CD4-positive, alpha-beta T cell (primary cell): ENCODE data around the gene CSRP1. TPM values are rescaled to one million over a fixed set of nuclear protein-coding genes. Genes with fewer than 3 reads are reported as not detected.
"Not testable (repeated sequence)": the region's sequence is repeated elsewhere in the genome, so short reads cannot be mapped to it uniquely, and the experiment has no call there.

Experiments used
- ATAC-seq: fragments of 200-7000 bp; cut with Tn5 transposase; one replicate; pipeline ENCODE4 v1.10.0; 2022; ENCODE audit warnings: mild to moderate bottlenecking; ENCODE audit not compliant: poor library complexity
- CTCF ChIA-PET: fragments of 350-600 bp; sonication (Branson Sonifier 250); formaldehyde crosslinking; loops from one replicate; lab custom pipeline; 2021; ENCODE audit warnings: antibody characterized with exemption, inconsistent platforms; lab: Charles Lee
- POLR2A ChIA-PET: fragments of 350-600 bp; sonication (Branson Sonifier 250); formaldehyde crosslinking; loops from one replicate; lab custom pipeline; 2021; ENCODE audit warnings: antibody characterized with exemption, inconsistent platforms; lab: Charles Lee
- DNase-seq, 14 experiments: peaks; one replicate each; pipeline ENCODE4 v3.0.0-alpha.2; 2013 to 2020; ENCODE audit warnings: mixed read lengths in 2 of 14
- H3K27ac ChIP-seq, 2 donors: one replicate each; pipeline versions ENCODE4 v1.5.1 to v1.7.0; 2013; ENCODE audit warnings: low read length in 2 of 2, low read depth in 1 of 2, mild to moderate bottlenecking in 1 of 2
- H3K27me3 ChIP-seq, 2 experiments: 1 replicate in 1 of 2; 2 replicates in 1 of 2; pipeline versions ENCODE4 v1.6.1 to v1.7.0; 2013; ENCODE audit warnings: low read length in 2 of 2, control low read depth in 1 of 2, mild to moderate bottlenecking in 1 of 2, moderate library complexity in 1 of 2; ENCODE audit not compliant: insufficient read depth in 2 of 2, control insufficient read depth in 1 of 2
- H3K36me3 ChIP-seq: one replicate; pipeline ENCODE4 v1.6.1; 2013; ENCODE audit warnings: low read length, control low read depth; ENCODE audit not compliant: insufficient read depth
- H3K4me1 ChIP-seq: one replicate; pipeline ENCODE4 v1.6.1; 2013; ENCODE audit warnings: low read length, control low read depth; ENCODE audit not compliant: insufficient read depth
- H3K4me3 ChIP-seq: one replicate; pipeline ENCODE4 v1.5.1; 2013; ENCODE audit warnings: mild to moderate bottlenecking, low read length, moderate library complexity
- H3K9me3 ChIP-seq, 2 experiments: 1 replicate in 1 of 2; 2 replicates in 1 of 2; pipeline versions ENCODE4 v1.6.1 to v1.7.0; 2013; ENCODE audit warnings: low read length in 2 of 2, mild to moderate bottlenecking in 2 of 2, control low read depth in 1 of 2, moderate library complexity in 1 of 2; ENCODE audit not compliant: control insufficient read depth in 1 of 2, insufficient read depth in 1 of 2
- H3K27ac Mint-ChIP-seq: one replicate; pipeline ENCODE4 v1.8.0; 2020; ENCODE audit warnings: mixed read lengths
- H3K27me3 Mint-ChIP-seq: one replicate; pipeline ENCODE4 v1.8.0; 2021; ENCODE audit warnings: mixed read lengths
- H3K36me3 Mint-ChIP-seq: one replicate; pipeline ENCODE4 v1.8.0; 2021; ENCODE audit warnings: low read depth, mixed read lengths
- H3K4me1 Mint-ChIP-seq: one replicate; pipeline ENCODE4 v1.8.0; 2021; ENCODE audit warnings: low read depth, mixed read lengths
- H3K4me3 Mint-ChIP-seq: one replicate; pipeline ENCODE4 v1.8.0; 2020; ENCODE audit warnings: mild to moderate bottlenecking, mixed read lengths
- H3K9me3 Mint-ChIP-seq: one replicate; pipeline ENCODE4 v1.8.0; 2020; ENCODE audit warnings: mixed read lengths
- intact Hi-C, 2 experiments: fragments of 100-400 bp; cut with DNase I in 1 of 2; cut with micrococcal nuclease in 1 of 2; formaldehyde crosslinking; loops; one replicate each; pipeline versions ENCODE4 v1.15.1 to v1.9.0; 2023 to 2025; cut with DNase I, micrococcal nuclease
- total RNA-seq, 174 experiments: library from RNA in 2 of 174; stranded (reverse) in 2 of 174; gene quantifications; one replicate each; pipeline ENCODE4 v1.2.3 and lab custom pipeline; 2021 to 2026
- TF ChIP-seq, protein P1 (sequence below): fragments of 200-600 bp; IDR thresholded peaks from one replicate; pipeline ENCODE4 v1.8.0; 2022; ENCODE audit warnings: antibody characterized with exemption, mild to moderate bottlenecking

The CSRP1 gene
- total RNA-seq, 2 experiments from 2014 or later = 34.8 to 39.9 TPM

DNA sequence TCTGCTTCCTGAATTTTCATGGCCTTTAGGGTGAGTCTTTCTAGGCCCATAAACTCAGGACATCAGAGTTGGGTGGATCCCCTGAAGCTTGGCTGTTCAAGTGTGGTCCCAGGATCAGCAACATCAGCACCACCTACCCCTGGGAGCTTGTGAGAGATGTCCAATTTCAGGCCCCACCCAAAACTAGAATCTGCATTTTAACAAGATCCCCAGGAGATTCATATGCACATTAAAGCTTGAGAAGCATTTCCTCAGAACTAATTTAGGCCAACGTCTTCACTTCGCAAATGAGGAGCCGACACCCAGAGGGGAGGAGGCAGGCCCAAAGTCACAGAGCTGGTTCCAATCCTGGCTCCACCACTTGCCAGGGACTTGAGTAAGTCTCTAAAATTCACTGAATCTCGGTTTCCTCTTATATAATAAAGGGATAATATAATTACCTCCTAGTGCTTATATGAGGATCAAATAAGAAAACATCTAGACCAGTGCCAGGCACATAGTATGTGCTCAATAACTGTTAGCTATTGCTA is 27.7 kb downstream of the CSRP1 start:
- ChIA-PET POLR2A (interaction anchor here (3.4 kb wide), 1 partner anchor 34 kb away, joined by 36 read pairs; no protein-coding TSS in a partner anchor), CTCF (interaction anchor here (6.8 kb wide), 1 partner anchor 34 kb away, joined by 187 read pairs; no protein-coding TSS in a partner anchor)
- TF ChIP-seq, protein P1, sequence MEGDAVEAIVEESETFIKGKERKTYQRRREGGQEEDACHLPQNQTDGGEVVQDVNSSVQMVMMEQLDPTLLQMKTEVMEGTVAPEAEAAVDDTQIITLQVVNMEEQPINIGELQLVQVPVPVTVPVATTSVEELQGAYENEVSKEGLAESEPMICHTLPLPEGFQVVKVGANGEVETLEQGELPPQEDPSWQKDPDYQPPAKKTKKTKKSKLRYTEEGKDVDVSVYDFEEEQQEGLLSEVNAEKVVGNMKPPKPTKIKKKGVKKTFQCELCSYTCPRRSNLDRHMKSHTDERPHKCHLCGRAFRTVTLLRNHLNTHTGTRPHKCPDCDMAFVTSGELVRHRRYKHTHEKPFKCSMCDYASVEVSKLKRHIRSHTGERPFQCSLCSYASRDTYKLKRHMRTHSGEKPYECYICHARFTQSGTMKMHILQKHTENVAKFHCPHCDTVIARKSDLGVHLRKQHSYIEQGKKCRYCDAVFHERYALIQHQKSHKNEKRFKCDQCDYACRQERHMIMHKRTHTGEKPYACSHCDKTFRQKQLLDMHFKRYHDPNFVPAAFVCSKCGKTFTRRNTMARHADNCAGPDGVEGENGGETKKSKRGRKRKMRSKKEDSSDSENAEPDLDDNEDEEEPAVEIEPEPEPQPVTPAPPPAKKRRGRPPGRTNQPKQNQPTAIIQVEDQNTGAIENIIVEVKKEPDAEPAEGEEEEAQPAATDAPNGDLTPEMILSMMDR = no peak
- H3K4me3 ChIP-seq = no peak overlapping the region
- no peak overlapping the region for H3K27ac ChIP-seq
- Mint-ChIP-seq H3K27me3 (peaks cover 62% of the 10 kb centered on the region), H3K27ac (no peak overlapping the region), H3K36me3 (peaks cover 8% of the 10 kb centered on the region), H3K4me1 (peaks cover 25% of the 10 kb centered on the region), H3K4me3 (no peak overlapping the region), H3K9me3 (no peaks in the 10 kb centered on the region)
- ATAC-seq (no peak), DNase-seq (no peak)
- peaks cover 0 to 8% of the 10 kb centered on the region in 2 experiments for H3K9me3 ChIP-seq
- H3K36me3 ChIP-seq = peaks cover 9% of the 10 kb centered on the region
- peaks cover 15 to 32% of the 10 kb centered on the region in 2 experiments for H3K27me3 ChIP-seq
- H3K4me1 ChIP-seq = peaks cover 26% of the 10 kb centered on the region
- intact Hi-C loops = no loop called here

DNA sequence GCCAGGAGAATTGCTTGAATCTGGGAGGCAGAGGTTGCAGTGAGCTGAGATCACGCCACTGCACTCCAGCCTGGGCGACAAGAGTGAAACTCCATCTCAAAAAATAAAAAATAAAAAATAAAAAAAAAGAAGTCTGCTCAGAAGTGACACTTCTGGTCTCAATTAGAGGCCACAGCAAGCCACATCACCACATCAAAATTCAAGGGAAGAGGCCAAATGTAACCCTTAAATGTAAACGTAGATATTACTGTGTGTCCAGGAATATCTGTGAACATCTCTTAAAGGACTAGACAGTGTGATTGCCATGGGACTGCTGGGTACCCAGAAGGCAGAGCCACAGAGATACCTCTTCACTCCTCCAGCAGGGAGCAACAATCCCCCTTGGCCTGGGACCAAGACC is 28.3 kb downstream of the CSRP1 start:
- H3K27ac Mint-ChIP-seq, H3K9me3 Mint-ChIP-seq: not testable (repeated sequence)
- peaks cover 68% of the 10 kb centered on the region for H3K27me3 Mint-ChIP-seq

DNA sequence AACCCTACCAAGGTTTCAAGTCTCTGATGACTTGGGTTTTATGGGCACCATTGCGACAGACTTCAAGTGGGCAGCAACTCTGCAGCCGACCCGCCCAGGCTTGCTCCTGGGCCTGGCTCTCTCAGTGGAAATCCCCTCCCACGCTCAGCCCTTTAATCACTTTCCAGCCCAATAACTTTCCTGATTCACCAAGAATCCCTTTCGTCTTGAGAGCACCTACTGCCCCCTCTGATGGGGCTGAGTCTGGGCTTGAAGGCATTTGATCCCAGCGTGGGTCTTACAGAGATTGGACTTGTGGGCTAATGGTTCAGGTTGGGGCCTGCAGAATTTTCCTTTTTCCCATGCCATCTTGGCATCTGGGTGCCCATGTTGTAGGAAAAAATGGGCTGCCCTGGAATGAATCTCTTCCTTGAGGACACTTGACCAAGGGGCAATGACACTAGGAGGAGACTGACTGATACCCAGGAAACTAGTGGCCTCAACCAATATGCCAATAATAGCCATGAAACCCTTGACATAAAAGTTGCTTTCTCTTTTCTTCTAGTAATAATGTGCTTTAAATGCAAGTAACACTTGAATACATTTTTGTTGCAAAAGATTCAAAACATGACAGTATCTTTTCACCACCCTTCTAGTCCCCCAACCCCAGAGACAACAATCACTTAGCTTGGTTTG is 30.1 kb downstream of the CSRP1 start:
- H3K36me3 Mint-ChIP-seq = no peaks in the 10 kb centered on the region
- DNase-seq (no peak), ATAC-seq (no peak)
- no peak overlapping the region for H3K4me3 Mint-ChIP-seq
- peaks cover 78% of the 10 kb centered on the region for H3K27me3 Mint-ChIP-seq
- Histone ChIP-seq H3K4me3 (no peak overlapping the region), H3K27me3 (peaks cover 14 to 36% of the 10 kb centered on the region in 2 experiments), H3K36me3 (no peaks in the 10 kb centered on the region), H3K27ac (no peak overlapping the region), H3K9me3 (peaks cover 0 to 6% of the 10 kb centered on the region in 2 experiments), H3K4me1 (peaks cover 19% of the 10 kb centered on the region)
- ChIA-PET POLR2A (no interaction called here), CTCF (interaction anchor here (6.8 kb wide), 1 partner anchor 36 kb away, joined by 187 read pairs; no protein-coding TSS in a partner anchor)
- no peak overlapping the region for H3K27ac Mint-ChIP-seq
- peaks cover 23% of the 10 kb centered on the region for H3K4me1 Mint-ChIP-seq
- intact Hi-C loops = no loop called here
- TF ChIP-seq, protein P1 = no peak
- H3K9me3 Mint-ChIP-seq = no peaks in the 10 kb centered on the region

More for the DNA sequence above, 28.3 kb downstream of the CSRP1 start:
- H3K27me3 ChIP-seq = peaks cover 15 to 35% of the 10 kb centered on the region in 2 experiments
- ATAC-seq, DNase-seq, H3K4me3 ChIP-seq, H3K36me3 Mint-ChIP-seq, H3K4me3 Mint-ChIP-seq, POLR2A ChIA-PET, H3K9me3 ChIP-seq, H3K36me3 ChIP-seq, H3K27ac ChIP-seq, intact Hi-C loops: not testable (repeated sequence)
- CTCF ChIA-PET = interaction anchor here (6.8 kb wide), 1 partner anchor 34 kb away, joined by 187 read pairs; no protein-coding TSS in a partner anchor
- H3K4me1 ChIP-seq = peaks cover 26% of the 10 kb centered on the region
- peaks cover 25% of the 10 kb centered on the region for H3K4me1 Mint-ChIP-seq
